RPMI8226 (cell line): Measurements from ENCODE around the gene UBE2G1.
"Not testable (repeated sequence)": the region's sequence is repeated elsewhere in the genome, so short reads cannot be mapped to it uniquely, and the experiment has no call there.

Source experiments
- DNase-seq: peaks from one replicate; pipeline ENCODE4 v3.0.0-alpha.2; 2015

The UBE2G1 gene

GRCh38 chr17:4375039-4375748 is 8.7 kb upstream of the UBE2G1 start:
- peak; percentile 86 for DNase-seq

GRCh38 chr17:4369557-4370230 is 3.2 kb upstream of the UBE2G1 start:
- DNase-seq, result peak; percentile 27

- DNase-seq, result peak; percentile 21
These were observed 1.9 kb upstream of the UBE2G1 start for GRCh38 chr17:4368341-4368740.

DNA sequence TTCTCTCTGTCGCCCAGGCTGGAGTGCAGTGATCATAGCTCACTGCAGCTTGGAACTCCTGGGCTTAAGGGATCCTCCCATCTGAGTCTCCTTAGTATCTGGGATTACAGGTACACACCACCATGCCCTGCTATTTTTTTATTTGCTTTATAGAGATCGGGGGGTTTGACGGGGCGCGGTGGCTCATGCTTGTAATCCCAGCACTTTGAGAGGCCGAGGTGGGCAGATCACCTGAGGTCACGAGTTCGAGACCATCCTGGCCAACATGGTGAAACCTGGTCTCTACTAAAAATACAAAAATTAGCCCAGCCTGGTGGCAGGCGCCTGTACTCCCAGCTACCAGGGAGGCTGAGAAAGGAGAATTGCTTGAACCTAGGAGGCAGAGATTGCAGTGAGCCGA is 702 bp upstream of the UBE2G1 start:
- not testable (repeated sequence) for DNase-seq

- peak; percentile 22 for DNase-seq
These were observed 698 bp downstream of the UBE2G1 start for GRCh38 chr17:4365628-4366326.

DNA sequence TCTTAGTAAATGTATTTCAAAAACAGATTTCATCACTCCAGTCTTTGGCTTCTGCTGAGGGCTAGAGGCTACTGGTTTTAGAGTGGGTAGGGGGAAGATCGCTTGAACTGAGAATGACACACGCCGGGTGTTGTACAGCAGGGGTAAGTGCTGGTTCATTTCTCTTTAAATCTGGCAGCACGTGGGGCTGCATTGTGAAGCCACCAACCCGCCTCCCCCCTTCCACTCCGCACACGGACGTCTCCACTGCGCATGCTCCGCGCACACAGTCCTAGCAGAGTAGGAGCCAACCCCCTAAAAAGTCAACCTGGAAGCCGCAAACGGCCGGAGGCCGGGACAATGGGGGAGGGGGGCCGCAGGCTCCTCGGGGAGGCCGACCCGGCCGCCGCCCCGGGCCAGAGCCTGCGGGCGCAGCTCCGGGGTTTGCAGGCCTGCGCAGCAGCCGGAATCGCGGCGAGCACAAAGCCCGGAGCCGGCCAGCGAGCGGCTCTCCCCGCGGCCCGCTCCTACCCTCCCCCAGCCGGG is 1.3 kb downstream of the UBE2G1 start:
- peak; percentile 93 for DNase-seq

GRCh38 chr17:4364622-4365041 is 1.8 kb downstream of the UBE2G1 start:
- DNase-seq, result no peak

GRCh38 chr17:4362141-4362540 is 4.3 kb downstream of the UBE2G1 start:
- no peak for DNase-seq

- no peak for DNase-seq
These were observed 8.3 kb downstream of the UBE2G1 start for GRCh38 chr17:4358154-4358553.

DNA sequence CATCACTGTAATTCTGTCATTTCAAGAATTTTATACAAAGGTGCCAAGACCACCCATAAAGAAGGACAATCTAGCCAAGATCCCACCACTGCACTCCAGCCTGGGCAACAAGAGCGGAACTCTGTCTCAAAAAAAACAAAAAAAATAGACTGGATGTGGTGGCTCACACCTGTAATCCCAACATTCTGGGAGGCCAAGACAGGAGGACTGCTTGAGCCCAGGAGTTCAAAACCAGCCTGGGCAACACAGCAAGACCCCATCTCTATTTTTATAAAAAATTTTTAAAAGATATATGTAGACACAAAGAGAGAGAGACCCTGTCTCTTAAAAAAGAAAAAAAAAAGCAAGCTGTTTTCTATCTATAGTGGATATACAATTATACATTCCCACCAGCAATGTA is 8.8 kb downstream of the UBE2G1 start:
- DNase-seq, result no peak

GRCh38 chr17:4357030-4357628 is 9.3 kb downstream of the UBE2G1 start:
- no peak for DNase-seq

GRCh38 chr17:4354862-4355514 is 11.5 kb downstream of the UBE2G1 start:
- no peak for DNase-seq

DNA sequence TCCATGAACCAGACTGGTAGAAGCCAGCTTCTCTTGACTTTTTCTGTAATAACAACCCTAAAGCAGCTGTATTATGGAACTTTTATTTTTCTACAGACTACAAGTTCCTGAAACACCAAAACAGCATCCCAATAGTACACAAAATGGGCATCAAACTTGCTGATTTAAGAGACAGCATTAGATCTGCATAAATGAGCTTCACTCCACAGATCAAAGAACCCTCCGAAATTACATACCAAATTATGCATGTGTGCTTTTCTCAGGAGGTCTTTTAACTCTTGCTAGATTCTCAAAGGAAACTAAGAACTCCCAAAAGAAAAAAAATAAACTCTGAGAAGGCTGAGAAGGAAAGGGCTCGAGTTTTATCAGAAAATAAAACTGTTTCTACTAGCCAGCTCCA is 12.3 kb downstream of the UBE2G1 start:
- no peak for DNase-seq

- DNase-seq, result not testable (repeated sequence)
These were observed 16.3 kb downstream of the UBE2G1 start for GRCh38 chr17:4350214-4350613.

- no peak for DNase-seq
These were observed 20.8 kb downstream of the UBE2G1 start for GRCh38 chr17:4345581-4346252.

- no peak for DNase-seq
These were observed 21.5 kb downstream of the UBE2G1 start for GRCh38 chr17:4344926-4345325.

- DNase-seq, result no peak
These were observed 23.9 kb downstream of the UBE2G1 start for GRCh38 chr17:4342535-4342934.

DNA sequence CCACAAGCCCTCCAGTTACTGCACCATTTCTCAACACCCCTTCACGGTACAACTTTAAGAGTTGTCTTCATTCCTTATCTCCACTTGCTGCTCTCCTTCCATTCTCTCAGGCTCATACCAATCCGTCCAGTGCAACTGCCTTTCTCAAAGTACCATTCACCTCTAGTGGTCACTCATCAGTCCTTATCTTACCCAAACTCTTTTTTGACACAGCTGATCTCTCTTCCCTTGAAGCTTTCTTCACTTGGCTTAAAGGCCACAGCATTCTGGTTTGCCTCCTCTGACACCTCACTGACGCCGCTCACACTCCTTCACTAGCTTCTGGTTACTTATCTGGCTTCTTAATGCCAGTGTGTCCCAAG is 24.9 kb downstream of the UBE2G1 start:
- DNase-seq, result no peak

DNA sequence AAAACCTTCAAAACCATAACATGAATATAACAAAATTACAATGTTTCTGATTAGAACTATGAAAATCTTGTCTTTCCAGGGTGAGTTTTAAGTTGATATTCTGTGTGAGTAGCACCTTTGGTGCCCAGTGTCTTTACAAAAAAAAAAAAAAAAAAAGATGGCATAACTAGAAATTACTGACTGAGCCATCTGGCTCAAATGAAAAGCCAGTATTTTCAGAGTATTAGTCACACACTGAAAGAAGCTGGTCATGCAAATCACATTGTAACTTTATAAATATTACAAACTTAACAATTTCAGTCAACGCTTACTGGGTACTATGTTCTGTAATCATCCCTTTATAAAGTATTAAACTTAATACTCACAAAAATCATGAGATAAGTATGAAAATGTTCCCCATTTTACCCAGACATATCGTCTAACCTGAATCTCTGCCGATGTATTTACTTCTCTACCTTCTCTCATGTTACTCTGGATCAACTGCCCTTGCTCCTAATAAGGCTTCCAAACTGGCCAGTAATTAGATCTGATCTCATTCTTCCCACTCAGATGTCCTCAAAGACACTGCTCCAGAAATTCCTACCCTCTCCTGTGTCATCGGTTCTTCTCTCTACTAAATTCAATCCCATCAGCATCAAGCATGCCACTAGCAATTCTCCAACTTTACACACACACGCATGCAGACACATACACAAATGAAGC is 25.4 kb downstream of the UBE2G1 start:
- DNase-seq, result no peak

GRCh38 chr17:4334776-4335584 is 31.5 kb downstream of the UBE2G1 start:
- no peak for DNase-seq

- DNase-seq, result no peak
These were observed 32.1 kb downstream of the UBE2G1 start for GRCh38 chr17:4334332-4334731.
